B cell (primary cell): Measurements from ENCODE around the gene BLACAT1. TPM values are rescaled to one million over a fixed set of nuclear protein-coding genes. Genes with fewer than 3 reads are reported as not detected.
"Not testable (repeated sequence)": the region's sequence is repeated elsewhere in the genome, so short reads cannot be mapped to it uniquely, and the experiment has no call there.

ENCODE experiments used
- ATAC-seq: fragments of 200-7000 bp; cut with Tn5 transposase; one replicate; pipeline ENCODE4 v1.10.0; 2021; ENCODE audit warnings: low read depth, mild to moderate bottlenecking, moderate number of reproducible peaks, moderate library complexity
- CTCF ChIA-PET: fragments of 350-600 bp; sonication (Branson Sonifier 250); formaldehyde crosslinking; loops from one replicate; lab custom pipeline; 2021; ENCODE audit warnings: antibody characterized with exemption, inconsistent platforms; lab: Charles Lee
- POLR2A ChIA-PET: fragments of 350-600 bp; sonication (Branson Sonifier 250); formaldehyde crosslinking; loops from one replicate; lab custom pipeline; 2021; ENCODE audit warnings: antibody characterized with exemption; lab: Charles Lee
- DNase-seq: peaks from one replicate; pipeline ENCODE4 v3.0.0; 2013
- H2AFZ ChIP-seq: 2 replicates; pipeline ENCODE4 v1.6.1; 2012; ENCODE audit warnings: mild to moderate bottlenecking, low read depth, low read length; ENCODE audit not compliant: insufficient read depth, poor library complexity, severe bottlenecking
- H3K27ac ChIP-seq, 2 donors: 1 replicate in 1 of 2; 2 replicates in 1 of 2; pipeline ENCODE4 v1.5.1; 2012 to 2013; ENCODE audit warnings: low read length in 2 of 2, mild to moderate bottlenecking in 2 of 2, moderate library complexity in 1 of 2
- H3K27me3 ChIP-seq, 4 experiments: fragments of 200-600 bp in 1 of 4; sonication (generic) in 1 of 4; replicated peaks in 1 of 4; 1 replicate in 2 of 4; 2 replicates in 2 of 4; pipeline versions ENCODE4 v1.6.1 to v1.7.0; 2013 to 2016; ENCODE audit warnings: low read length in 3 of 4, mild to moderate bottlenecking in 2 of 4, mixed read lengths in 1 of 4, moderate library complexity in 1 of 4; ENCODE audit not compliant: insufficient read depth in 4 of 4, control insufficient read depth in 3 of 4; ENCODE audit errors: control extremely low read depth in 1 of 4
- H3K36me3 ChIP-seq, 2 experiments: replicated peaks in 1 of 2; 1 replicate in 1 of 2; 2 replicates in 1 of 2; pipeline versions ENCODE4 v1.6.1 to v1.7.1; 2013; ENCODE audit warnings: low read length in 1 of 2; ENCODE audit not compliant: insufficient read depth in 2 of 2, control insufficient read depth in 1 of 2; ENCODE audit errors: control extremely low read depth in 1 of 2, extremely low read depth in 1 of 2
- H3K4me1 ChIP-seq, 2 donors: fragments of 200-600 bp in 1 of 2; sonication (generic) in 1 of 2; 1 replicate in 1 of 2; 2 replicates in 1 of 2; pipeline versions ENCODE4 v1.5.1 to v1.6.1; 2013 to 2017; ENCODE audit warnings: low read length in 2 of 2; ENCODE audit not compliant: control insufficient read depth in 2 of 2, insufficient read depth in 2 of 2
- H3K4me2 ChIP-seq: replicated peaks from 2 replicates; pipeline ENCODE3; 2012; ENCODE audit warnings: mild to moderate bottlenecking, low read depth, low read length; ENCODE audit not compliant: poor library complexity, severe bottlenecking
- H3K4me3 ChIP-seq, 5 experiments: fragments of 200-600 bp in 1 of 5; sonication (generic) in 1 of 5; 1 replicate in 3 of 5; 2 replicates in 2 of 5; pipeline versions ENCODE4 v1.5.1 to v1.7.0; 2011 to 2016; ENCODE audit warnings: low read length in 4 of 5, mild to moderate bottlenecking in 4 of 5, low read depth in 2 of 5, control low read depth in 1 of 5, moderate library complexity in 1 of 5; ENCODE audit not compliant: insufficient read depth in 1 of 5; ENCODE audit errors: control extremely low read depth in 1 of 5, extremely low read depth in 1 of 5
- H3K79me2 ChIP-seq: fragments of 200-600 bp; sonication (generic); one replicate; pipeline ENCODE4 v1.6.0; 2016; ENCODE audit warnings: low read length; ENCODE audit not compliant: control insufficient read depth, insufficient read depth
- H3K9ac ChIP-seq: fragments of 200-600 bp; sonication (generic); 2 replicates; pipeline ENCODE4 v1.6.1; 2017; ENCODE audit warnings: mild to moderate bottlenecking, low read length, moderate library complexity
- H3K9me3 ChIP-seq, 3 donors: one replicate each; pipeline versions ENCODE4 v1.6.1 to v1.7.1; 2013; ENCODE audit warnings: low read length in 2 of 3; ENCODE audit not compliant: control insufficient read depth in 2 of 3, insufficient read depth in 1 of 3; ENCODE audit errors: control extremely low read depth in 1 of 3
- H4K20me1 ChIP-seq: 2 replicates; pipeline ENCODE4 v1.6.0; 2012; ENCODE audit warnings: mild to moderate bottlenecking, low read length; ENCODE audit not compliant: insufficient read depth, control insufficient read depth, poor library complexity, severe bottlenecking
- H3K27ac Mint-ChIP-seq: one replicate; pipeline ENCODE4 v1.8.0; 2021; ENCODE audit warnings: mixed read lengths
- H3K27me3 Mint-ChIP-seq: one replicate; pipeline ENCODE4 v1.8.0; 2021; ENCODE audit warnings: mixed read lengths
- H3K4me1 Mint-ChIP-seq: one replicate; pipeline ENCODE4 v1.8.0; 2021; ENCODE audit warnings: mixed read lengths
- H3K4me3 Mint-ChIP-seq: one replicate; pipeline ENCODE4 v1.8.0; 2021; ENCODE audit warnings: mixed read lengths
- H3K9me3 Mint-ChIP-seq: one replicate; pipeline ENCODE4 v1.8.0; 2022; ENCODE audit warnings: mixed read lengths; ENCODE audit not compliant: insufficient read depth
- EZH2 ChIP-seq: IDR thresholded peaks from 2 replicates; pipeline ENCODE4 v1.6.1; 2012; ENCODE audit warnings: borderline replicate concordance, low read depth, mild to moderate bottlenecking, moderate library complexity, low read length; ENCODE audit not compliant: insufficient read depth, poor library complexity, severe bottlenecking
- WGBS: methylation state at CpG from one replicate; pipeline ENCODE4 v1.1.5; 2013; ENCODE audit warnings: missing lambda C conversion rate; ENCODE audit not compliant: insufficient coverage; 5-methylcytosine and 5-hydroxymethylcytosine counted together
- intact Hi-C: fragments of 100-400 bp; cut with micrococcal nuclease; formaldehyde crosslinking; loops from one replicate; pipeline ENCODE4 v1.10.0; 2022
- polyA plus RNA-seq: library from polyadenylated mRNA; depleted of rRNA; stranded (reverse); fragments of >200 nt; gene quantifications from 2 replicates; pipeline ENCODE4 v1.2.3, GENCODE V29; 2012
- total RNA-seq, 2 donors: library from RNA; stranded (reverse); fragments of 120-200 nt in 1 of 2; gene quantifications; 1 replicate in 1 of 2; 2 replicates in 1 of 2; pipeline versions ENCODE4 v1.2.3 to v1.2.4, GENCODE V29; 2013 to 2022
- TF ChIP-seq, protein P1 (sequence below): fragments of 200-600 bp; IDR thresholded peaks from one replicate; pipeline ENCODE4 v1.8.0; 2022; ENCODE audit warnings: antibody characterized with exemption, mild to moderate bottlenecking

The BLACAT1 gene
- total and polyA plus RNA-seq, 2 donors (not counting 1 experiment from before 2014, with no cell fraction given) = 0.03 TPM; not detected in 1

- Histone ChIP-seq H4K20me1 (no peaks in the 10 kb centered on the region), H3K79me2 (no peaks in the 10 kb centered on the region), H3K9ac (peak overlapping the region; percentile 34), H3K27ac (peak overlapping the region in 1 of 2 donors; percentile 45), H2AFZ (no peak overlapping the region), H3K27me3 (peaks cover 0 to 26% (median 4%) of the 10 kb centered on the region in 4 experiments), H3K36me3 (no peaks in the 10 kb centered on the region), H3K4me2 (peak overlapping the region; percentile 76), H3K9me3 (peaks cover 0 to 9% (median 6%) of the 10 kb centered on the region in 3 donors), H3K4me1 (peaks cover 30 to 33% of the 10 kb centered on the region in 2 donors), H3K4me3 (peak overlapping the region in 1 of 5 experiments; percentile 30)
- intact Hi-C loops = no loop called here
- Mint-ChIP-seq H3K4me3 (peak overlapping the region; percentile 79), H3K9me3 (no peaks in the 10 kb centered on the region), H3K27ac (peak overlapping the region; percentile 89), H3K4me1 (peaks cover 38% of the 10 kb centered on the region), H3K27me3 (peaks cover 23% of the 10 kb centered on the region)
- TF ChIP-seq EZH2 = no peak
- TF ChIP-seq, protein P1, sequence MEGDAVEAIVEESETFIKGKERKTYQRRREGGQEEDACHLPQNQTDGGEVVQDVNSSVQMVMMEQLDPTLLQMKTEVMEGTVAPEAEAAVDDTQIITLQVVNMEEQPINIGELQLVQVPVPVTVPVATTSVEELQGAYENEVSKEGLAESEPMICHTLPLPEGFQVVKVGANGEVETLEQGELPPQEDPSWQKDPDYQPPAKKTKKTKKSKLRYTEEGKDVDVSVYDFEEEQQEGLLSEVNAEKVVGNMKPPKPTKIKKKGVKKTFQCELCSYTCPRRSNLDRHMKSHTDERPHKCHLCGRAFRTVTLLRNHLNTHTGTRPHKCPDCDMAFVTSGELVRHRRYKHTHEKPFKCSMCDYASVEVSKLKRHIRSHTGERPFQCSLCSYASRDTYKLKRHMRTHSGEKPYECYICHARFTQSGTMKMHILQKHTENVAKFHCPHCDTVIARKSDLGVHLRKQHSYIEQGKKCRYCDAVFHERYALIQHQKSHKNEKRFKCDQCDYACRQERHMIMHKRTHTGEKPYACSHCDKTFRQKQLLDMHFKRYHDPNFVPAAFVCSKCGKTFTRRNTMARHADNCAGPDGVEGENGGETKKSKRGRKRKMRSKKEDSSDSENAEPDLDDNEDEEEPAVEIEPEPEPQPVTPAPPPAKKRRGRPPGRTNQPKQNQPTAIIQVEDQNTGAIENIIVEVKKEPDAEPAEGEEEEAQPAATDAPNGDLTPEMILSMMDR = no peak
- ATAC-seq (peak; percentile 72), DNase-seq (peak; percentile 82)
- WGBS = 56% methylated on average over 13 of the region's 17 CpGs
- CTCF ChIA-PET = interaction anchor here (0.6 to 8.7 kb wide), 8 partner anchors 7 to 286 kb away, joined by 3 to 65 read pairs (median 6); no protein-coding TSS in a partner anchor
- POLR2A ChIA-PET = interaction anchor here (0.7 to 1.0 kb wide), 2 partner anchors 7 to 40 kb away, joined by 3 to 4 read pairs; no protein-coding TSS in a partner anchor
Measured at GRCh38 chr1:205480349-205480985, 24.6 kb upstream of the BLACAT1 start.

DNA sequence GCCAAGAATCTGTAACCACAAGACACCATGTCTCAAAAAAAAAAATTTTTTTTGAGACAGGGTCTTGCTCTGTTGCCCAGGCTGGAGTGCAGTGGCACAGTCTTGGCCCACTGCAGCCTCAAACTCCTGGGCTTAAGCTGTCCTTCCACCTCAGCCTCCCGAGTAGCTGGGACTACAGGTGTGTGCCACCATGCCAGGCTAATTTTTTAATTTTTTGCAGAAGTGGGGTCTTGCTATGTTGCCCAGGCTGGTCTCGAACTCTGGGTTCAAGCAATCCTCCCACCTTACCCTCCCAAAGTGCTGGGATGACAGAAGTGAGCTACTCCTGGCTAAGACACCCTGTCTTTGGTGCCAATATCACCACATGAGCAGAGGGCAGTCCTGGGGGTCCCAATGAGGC lies 23.1 kb upstream of the BLACAT1 start:
- H4K20me1 ChIP-seq, H3K27ac Mint-ChIP-seq, ATAC-seq, intact Hi-C loops, H3K4me3 Mint-ChIP-seq, H2AFZ ChIP-seq, H3K9me3 Mint-ChIP-seq, POLR2A ChIA-PET, H3K4me3 ChIP-seq, H3K36me3 ChIP-seq, DNase-seq, H3K79me2 ChIP-seq, H3K9ac ChIP-seq, H3K27ac ChIP-seq, H3K4me2 ChIP-seq: not testable (repeated sequence)
- peaks cover 26 to 29% of the 10 kb centered on the region in 2 donors for H3K4me1 ChIP-seq
- H3K27me3 Mint-ChIP-seq = peaks cover 24% of the 10 kb centered on the region
- H3K9me3 ChIP-seq = peaks cover 0 to 20% (median 12%) of the 10 kb centered on the region in 3 donors
- CTCF ChIA-PET = interaction anchor here (1.2 to 8.7 kb wide), 7 partner anchors 8 to 206 kb away, joined by 4 to 65 read pairs (median 6); no protein-coding TSS in a partner anchor
- peaks cover 32% of the 10 kb centered on the region for H3K4me1 Mint-ChIP-seq
- WGBS = 91% methylated on average over 1 of the region's 2 CpGs
- H3K27me3 ChIP-seq = peaks cover 0 to 27% (median 5%) of the 10 kb centered on the region in 4 experiments
